ENCODE results near the gene ERC2.

DNA sequence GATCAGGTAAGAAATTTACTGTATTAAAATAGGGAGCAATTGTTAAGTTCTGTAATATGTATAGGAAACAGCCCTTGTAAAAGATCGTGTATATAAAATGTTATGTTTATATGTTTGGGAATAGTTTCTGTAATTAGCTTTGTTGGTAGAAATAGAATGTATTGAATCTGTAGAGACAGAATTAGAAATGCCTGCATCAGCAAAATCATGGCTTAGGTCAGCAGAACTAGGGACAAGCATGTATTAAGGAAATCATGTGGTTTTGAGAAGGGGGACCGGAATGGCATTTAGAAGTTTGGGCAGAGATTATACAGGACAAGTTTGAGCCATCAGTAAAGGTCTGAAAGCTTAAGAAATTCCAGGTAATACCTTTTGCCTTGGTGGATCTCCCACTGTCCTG, 177.9 kb downstream of the ERC2 start:
- TF ChIP-seq, protein P1, sequence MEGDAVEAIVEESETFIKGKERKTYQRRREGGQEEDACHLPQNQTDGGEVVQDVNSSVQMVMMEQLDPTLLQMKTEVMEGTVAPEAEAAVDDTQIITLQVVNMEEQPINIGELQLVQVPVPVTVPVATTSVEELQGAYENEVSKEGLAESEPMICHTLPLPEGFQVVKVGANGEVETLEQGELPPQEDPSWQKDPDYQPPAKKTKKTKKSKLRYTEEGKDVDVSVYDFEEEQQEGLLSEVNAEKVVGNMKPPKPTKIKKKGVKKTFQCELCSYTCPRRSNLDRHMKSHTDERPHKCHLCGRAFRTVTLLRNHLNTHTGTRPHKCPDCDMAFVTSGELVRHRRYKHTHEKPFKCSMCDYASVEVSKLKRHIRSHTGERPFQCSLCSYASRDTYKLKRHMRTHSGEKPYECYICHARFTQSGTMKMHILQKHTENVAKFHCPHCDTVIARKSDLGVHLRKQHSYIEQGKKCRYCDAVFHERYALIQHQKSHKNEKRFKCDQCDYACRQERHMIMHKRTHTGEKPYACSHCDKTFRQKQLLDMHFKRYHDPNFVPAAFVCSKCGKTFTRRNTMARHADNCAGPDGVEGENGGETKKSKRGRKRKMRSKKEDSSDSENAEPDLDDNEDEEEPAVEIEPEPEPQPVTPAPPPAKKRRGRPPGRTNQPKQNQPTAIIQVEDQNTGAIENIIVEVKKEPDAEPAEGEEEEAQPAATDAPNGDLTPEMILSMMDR (IDR thresholded peaks at IDR 0.05) = no peak
- TF ChIP-seq POLR2A (IDR thresholded peaks at IDR 0.05) = no peak
